IMR-90 (cell line): Measurements from ENCODE around the gene AGPAT1. TPM values are rescaled to one million over a fixed set of nuclear protein-coding genes. Genes with fewer than 3 reads are reported as not detected.

ENCODE experiments used
- ATAC-seq: fragments of 200-7000 bp; cut with Tn5 transposase; 2 replicates; pipeline ENCODE4 v1.9.1; 2020; ENCODE audit warnings: low read depth, mild to moderate bottlenecking, moderate library complexity
- BruUV-seq: library from RNA; stranded (reverse); fragments of 400-500 nt; replicated peaks from 2 replicates; lab custom pipeline; 2021; lab: Mats Ljungman, UMichigan
- CTCF ChIA-PET: fragments of 300-600 bp; formaldehyde crosslinking; extraction: SDS; loops from one replicate; lab custom pipeline; 2021; ENCODE audit warnings: antibody characterized with exemption; lab: Yijun Ruan, JAX
- POLR2A ChIA-PET: fragments of 300-600 bp; sonication (Branson Sonifier 250); formaldehyde crosslinking; loops from one replicate; lab custom pipeline; 2022; ENCODE audit warnings: antibody characterized with exemption; ENCODE audit not compliant: unreplicated experiment; lab: Charles Lee
- DNase-seq: peaks from one replicate; pipeline ENCODE4 v3.0.0; 2013
- H2AFZ ChIP-seq: replicated peaks from 2 replicates; pipeline ENCODE3; 2013; ENCODE audit warnings: low read length, mild to moderate bottlenecking; ENCODE audit not compliant: poor library complexity
- H2AK5ac ChIP-seq: 2 replicates; pipeline ENCODE4 v1.6.1; 2013; ENCODE audit warnings: low read depth, low read length, inconsistent platforms
- H2AK9ac ChIP-seq: replicated peaks from 2 replicates; pipeline ENCODE3; 2013; ENCODE audit warnings: mild to moderate bottlenecking, low read depth, low read length, moderate library complexity; ENCODE audit not compliant: poor library complexity
- H2BK120ac ChIP-seq: 2 replicates; pipeline ENCODE4 v1.6.1; 2013; ENCODE audit warnings: low read depth, low read length, inconsistent platforms
- H2BK15ac ChIP-seq: 3 replicates; pipeline ENCODE4 v1.6.1; 2013; ENCODE audit warnings: low read depth, low read length, inconsistent platforms
- H2BK20ac ChIP-seq: 2 replicates; pipeline ENCODE4 v1.6.1; 2013; ENCODE audit warnings: low read depth, mild to moderate bottlenecking, inconsistent platforms, low read length, moderate library complexity
- H2BK5ac ChIP-seq: 2 replicates; pipeline ENCODE4 v1.6.1; 2013; ENCODE audit warnings: mild to moderate bottlenecking, low read depth, low read length, inconsistent platforms; ENCODE audit not compliant: poor library complexity, severe bottlenecking
- H3K14ac ChIP-seq: replicated peaks from 2 replicates; pipeline ENCODE4 v1.6.1; 2013; ENCODE audit warnings: low read depth, low read length, inconsistent platforms
- H3K18ac ChIP-seq: 2 replicates; pipeline ENCODE4 v1.6.1; 2013; ENCODE audit warnings: low read depth, low read length, control low read depth
- H3K23ac ChIP-seq: 2 replicates; pipeline ENCODE4 v1.6.1; 2013; ENCODE audit warnings: low read depth, low read length, inconsistent platforms
- H3K27ac ChIP-seq: 2 replicates; pipeline ENCODE4 v1.5.1; 2013; ENCODE audit warnings: mild to moderate bottlenecking, control low read depth, low read length; ENCODE audit not compliant: insufficient read depth
- H3K27me3 ChIP-seq: 2 replicates; pipeline ENCODE4 v1.6.1; 2013; ENCODE audit warnings: low read length; ENCODE audit not compliant: control insufficient read depth, insufficient read depth
- H3K36me3 ChIP-seq: 2 replicates; pipeline ENCODE4 v1.6.1; 2013; ENCODE audit warnings: low read length, mixed read lengths; ENCODE audit not compliant: control insufficient read depth, insufficient read depth
- H3K4ac ChIP-seq: 2 replicates; pipeline ENCODE4 v1.6.1; 2013; ENCODE audit warnings: low read depth, low read length, inconsistent platforms
- H3K4me1 ChIP-seq: 2 replicates; pipeline ENCODE4 v1.6.1; 2013; ENCODE audit warnings: low read length, mixed read lengths; ENCODE audit not compliant: control insufficient read depth, insufficient read depth
- H3K4me2 ChIP-seq: 2 replicates; pipeline ENCODE4 v1.6.1; 2013; ENCODE audit warnings: low read depth, mild to moderate bottlenecking, control low read depth, low read length, moderate library complexity
- H3K4me3 ChIP-seq: 2 replicates; pipeline ENCODE4 v1.5.1; 2013; ENCODE audit warnings: low read depth, mild to moderate bottlenecking, control low read depth, low read length, moderate library complexity; ENCODE audit not compliant: insufficient read depth
- H3K56ac ChIP-seq: 2 replicates; pipeline ENCODE4 v1.6.1; 2013; ENCODE audit warnings: low read length, inconsistent platforms; ENCODE audit not compliant: insufficient read depth; ENCODE audit errors: extremely low read depth
- H3K79me1 ChIP-seq, 2 experiments: 2 replicates each; pipeline ENCODE4 v1.6.1; 2013; ENCODE audit warnings: low read length in 2 of 2, inconsistent platforms in 1 of 2, low read depth in 1 of 2
- H3K9ac ChIP-seq: 2 replicates; pipeline ENCODE4 v1.6.1; 2013; ENCODE audit warnings: low read depth, low read length, control low read depth
- H3K9me1 ChIP-seq: 2 replicates; pipeline ENCODE4 v1.6.1; 2013; ENCODE audit warnings: low read length, inconsistent platforms; ENCODE audit not compliant: insufficient read depth
- H3K9me3 ChIP-seq: 2 replicates; pipeline ENCODE4 v1.6.1; 2013; ENCODE audit warnings: low read length; ENCODE audit not compliant: control insufficient read depth, insufficient read depth
- H4K20me1 ChIP-seq: 2 replicates; pipeline ENCODE4 v1.6.1; 2013; ENCODE audit warnings: low read length, inconsistent platforms; ENCODE audit not compliant: insufficient read depth
- H4K5ac ChIP-seq: 2 replicates; pipeline ENCODE4 v1.6.1; 2013; ENCODE audit warnings: mild to moderate bottlenecking, low read depth, low read length, control low read depth
- H4K8ac ChIP-seq, 2 experiments: 2 replicates each; pipeline ENCODE4 v1.6.1; 2013; ENCODE audit warnings: low read depth in 2 of 2, low read length in 2 of 2, control low read depth in 1 of 2, inconsistent platforms in 1 of 2
- H4K91ac ChIP-seq: 2 replicates; pipeline ENCODE4 v1.6.1; 2013; ENCODE audit warnings: low read depth, low read length, inconsistent platforms; ENCODE audit not compliant: insufficient read depth
- BHLHE40 ChIP-seq: fragments of 150-350 bp; IDR thresholded peaks from 2 replicates; pipeline ENCODE4 v1.6.1; 2016; ENCODE audit warnings: mild to moderate bottlenecking, low read depth, low read length
- CHD1 ChIP-seq: IDR thresholded peaks from 2 replicates; pipeline ENCODE4 v1.6.1; 2012; ENCODE audit warnings: low read depth, low read length, improper control_type of control experiment
- FOS ChIP-seq: fragments of 150-350 bp; IDR thresholded peaks from 2 replicates; pipeline ENCODE4 v1.6.1; 2016; ENCODE audit warnings: low read depth, low read length
- MAFK ChIP-seq: IDR thresholded peaks from 2 replicates; pipeline ENCODE4 v1.6.1; 2012; ENCODE audit warnings: low read depth, low read length, improper control_type of control experiment
- MAZ ChIP-seq: IDR thresholded peaks from 2 replicates; pipeline ENCODE4 v1.6.1; 2012; ENCODE audit warnings: low read depth, mild to moderate bottlenecking, low read length, improper control_type of control experiment, moderate library complexity, borderline replicate concordance
- NFE2L2 ChIP-seq: fragments of 150-350 bp; IDR thresholded peaks from 2 replicates; pipeline ENCODE4 v1.6.1; 2016; ENCODE audit warnings: low read depth, mild to moderate bottlenecking, low read length
- POLR2A ChIP-seq: IDR thresholded peaks from 2 replicates; pipeline ENCODE4 v1.6.1; 2012; ENCODE audit warnings: mild to moderate bottlenecking, low read depth, low read length
- RAD21 ChIP-seq: IDR thresholded peaks from 2 replicates; pipeline ENCODE4 v1.6.1; 2012; ENCODE audit warnings: low read length, improper control_type of control experiment
- RCOR1 ChIP-seq: IDR thresholded peaks from 2 replicates; pipeline ENCODE4 v1.6.1; 2012; ENCODE audit warnings: mild to moderate bottlenecking, low read length, improper control_type of control experiment; ENCODE audit not compliant: insufficient replicate concordance
- RFX5 ChIP-seq: IDR thresholded peaks from 2 replicates; pipeline ENCODE4 v1.8.0; 2012; ENCODE audit warnings: low read depth, mild to moderate bottlenecking, low read length, moderate library complexity
- USF2 ChIP-seq: fragments of 150-350 bp; IDR thresholded peaks from 2 replicates; pipeline ENCODE4 v1.6.1; 2017; ENCODE audit warnings: mild to moderate bottlenecking, antibody characterized with exemption, low read length, low read depth
- WGBS, 2 experiments: methylation state at CpG; one replicate each; pipeline versions ENCODE4 v1.1.5 to v1.1.7; 2013; ENCODE audit warnings: missing lambda C conversion rate in 2 of 2; ENCODE audit not compliant: insufficient read length in 1 of 2; ENCODE audit errors: extremely low coverage in 2 of 2; 5-methylcytosine and 5-hydroxymethylcytosine counted together
- dilution Hi-C: fragments of 300-500 bp; cut with HindIII; formaldehyde crosslinking; loops from one replicate; pipeline ENCODE4 v1.14.3; 2018; ENCODE audit warnings: low sequenced_read_pairs; ENCODE audit not compliant: unreplicated experiment
- in situ Hi-C: fragments of 300-500 bp; cut with MboI; formaldehyde crosslinking; loops from 3 replicates; pipeline ENCODE4 v1.14.3; 2019; ENCODE audit warnings: low sequenced_read_pairs, inconsistent platforms, mixed read lengths
- intact Hi-C: fragments of 100-400 bp; cut with micrococcal nuclease; formaldehyde crosslinking; loops from 2 replicates; pipeline ENCODE4 v1.10.0; 2022
- polyA plus RNA-seq, 3 experiments: library from polyadenylated mRNA; depleted of rRNA; stranded (reverse); fragments of >200 nt; gene quantifications; 2 replicates each; pipeline ENCODE4 v1.2.3, GENCODE V29; 2012; ENCODE audit warnings: low replicate concordance in 1 of 3
- total RNA-seq: library from RNA; depleted of rRNA; stranded (reverse); fragments of >200 nt; gene quantifications from 2 replicates; pipeline ENCODE4 v1.2.3, GENCODE V29; 2012

Gene AGPAT1
- total and polyA plus RNA-seq, 2 of the 4 experiments (the other 2 are of a cell fraction) = 27.2 to 116 TPM

DNA sequence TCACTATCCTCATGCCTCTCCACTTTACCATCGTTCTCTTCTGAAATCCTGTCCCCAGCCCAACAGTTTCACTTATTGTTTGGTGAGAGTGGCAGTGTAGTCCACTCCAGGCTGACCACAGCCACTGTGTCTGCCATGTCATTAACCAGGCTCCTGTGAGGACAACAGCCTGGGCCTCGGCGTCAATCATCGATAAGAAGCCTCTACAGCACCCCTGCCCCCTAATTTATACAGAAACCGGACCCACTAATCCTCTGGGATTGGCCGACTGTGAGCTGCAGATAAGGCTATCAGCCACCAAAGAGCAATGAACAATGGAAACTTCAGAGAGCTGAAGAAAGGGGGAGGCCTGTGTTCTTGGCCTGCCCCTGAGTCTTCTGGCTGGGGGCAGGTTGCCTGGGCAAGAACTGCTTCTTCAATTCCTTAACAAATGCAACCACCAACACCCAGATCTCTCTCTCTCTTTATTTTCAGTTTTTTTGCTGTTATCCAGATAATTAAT is 8.1 kb downstream of the AGPAT1 start:
- no CpG with 5 or more reads among the region's 6 CpGs for WGBS, 2 experiments
- H3K36me3 ChIP-seq = peaks cover 56% of the 10 kb centered on the region
- no peak overlapping the region for H2BK20ac ChIP-seq
- intact Hi-C loops = no loop called here
- H3K9me3 ChIP-seq = no peaks in the 10 kb centered on the region
- DNase-seq = no peak
- peaks cover 13% of the 10 kb centered on the region for H3K9me1 ChIP-seq
- H3K14ac ChIP-seq = no peak overlapping the region
- ChIA-PET CTCF (no interaction called here), POLR2A (interaction anchor here (1.0 kb wide), 1 partner anchor 9 kb away, joined by 3 read pairs; no protein-coding TSS in a partner anchor)
- H3K18ac ChIP-seq = no peak overlapping the region
- no peaks in the 10 kb centered on the region for H3K27me3 ChIP-seq
- H2BK120ac ChIP-seq = no peak overlapping the region
- no peak overlapping the region for H2AFZ ChIP-seq
- dilution Hi-C loops = no loop called here
- no peak overlapping the region for H2AK5ac ChIP-seq
- peaks cover 5 to 26% of the 10 kb centered on the region in 2 experiments; a peak in 3 of 4 replicates for H3K79me1 ChIP-seq
- TF ChIP-seq MAZ = no peak
- TF ChIP-seq MAFK = no peak
- TF ChIP-seq CHD1 = no peak
- no peak for TF ChIP-seq BHLHE40
- TF ChIP-seq RAD21 = no peak
- no peak for TF ChIP-seq NFE2L2
- no peak for TF ChIP-seq FOS
- no peak for TF ChIP-seq USF2
- TF ChIP-seq RCOR1 = no peak
- no peak for TF ChIP-seq POLR2A
- no peak for TF ChIP-seq RFX5
- H3K4me2 ChIP-seq = no peak overlapping the region
- no peak overlapping the region for H4K5ac ChIP-seq
- in situ Hi-C loops = no loop called here
- ATAC-seq = no peak
- H4K8ac ChIP-seq = no peak overlapping the region
- no peak overlapping the region for H2AK9ac ChIP-seq
- H3K4me3 ChIP-seq = no peak overlapping the region
- no TSS peak for BruUV-seq
- no peak overlapping the region for H2BK5ac ChIP-seq
- peaks cover 3% of the 10 kb centered on the region; the same call in 1 of the 2 replicates for H3K4me1 ChIP-seq
- no peak overlapping the region for H4K91ac ChIP-seq
- H4K20me1 ChIP-seq = no peaks in the 10 kb centered on the region
- no peak overlapping the region for H3K56ac ChIP-seq
- H2BK15ac ChIP-seq = no peak overlapping the region
- no peak overlapping the region for H3K27ac ChIP-seq
- H3K9ac ChIP-seq = no peak overlapping the region
- no peak overlapping the region for H3K4ac ChIP-seq
- no peak overlapping the region for H3K23ac ChIP-seq
